Gastroesophageal sphincter (tissue), 4 donors: Measurements from ENCODE around the gene LAMB1. TPM values are rescaled to one million over a fixed set of nuclear protein-coding genes. Genes with fewer than 3 reads are reported as not detected.
"Not testable (repeated sequence)": the region's sequence is repeated elsewhere in the genome, so short reads cannot be mapped to it uniquely, and the experiment has no call there.

Experiments
- ATAC-seq: fragments of 150-250 bp; one replicate; pipeline ENCODE4 v1.9.1; 2016; ENCODE audit warnings: mild to moderate bottlenecking, moderate library complexity
- H3K27ac ChIP-seq, 4 donors: fragments of 200-600 bp; sonication (generic) in 3 of 4; 1 replicate in 3 of 4; 2 replicates in 1 of 4; pipeline ENCODE4 v1.5.1; 2016 to 2019
- H3K27me3 ChIP-seq: fragments of 200-600 bp; sonication (generic); one replicate; pipeline ENCODE4 v1.5.1; 2019
- H3K36me3 ChIP-seq, 2 donors: fragments of 200-600 bp; sonication (generic); one replicate each; pipeline ENCODE4 v1.5.1; 2019; ENCODE audit warnings: control low read depth in 1 of 2
- H3K4me1 ChIP-seq, 3 donors: fragments of 200-600 bp; sonication (generic); 1 replicate in 2 of 3; 2 replicates in 1 of 3; pipeline ENCODE4 v1.5.1; 2016 to 2019; ENCODE audit warnings: control low read depth in 2 of 3
- H3K4me3 ChIP-seq, 2 donors: fragments of 200-600 bp; sonication (generic); one replicate each; pipeline ENCODE4 v1.5.1; 2019; ENCODE audit warnings: mild to moderate bottlenecking in 1 of 2, moderate library complexity in 1 of 2
- H3K9me3 ChIP-seq, 3 donors: fragments of 200-600 bp; sonication (generic); one replicate each; pipeline ENCODE4 v1.5.1; 2017 to 2019; ENCODE audit warnings: control low read depth in 2 of 3
- CTCF ChIP-seq, 4 experiments: fragments of 200-600 bp in 2 of 4; fragments of 450-650 bp in 2 of 4; sonication (generic) in 1 of 4; IDR thresholded peaks; one replicate each; pipeline ENCODE4 v1.5.1; 2017 to 2019; ENCODE audit warnings: antibody characterized with exemption in 4 of 4, mild to moderate bottlenecking in 2 of 4, moderate library complexity in 2 of 4
- EP300 ChIP-seq: sonication (generic); formaldehyde crosslinking; IDR thresholded peaks from one replicate; pipeline ENCODE4 v1.6.1; 2017; ENCODE audit warnings: antibody characterized with exemption, mild to moderate bottlenecking
- POLR2A ChIP-seq, 2 donors: fragments of 450-650 bp; IDR thresholded peaks; one replicate each; pipeline ENCODE4 v1.6.1; 2017; ENCODE audit warnings: antibody characterized with exemption in 2 of 2, mild to moderate bottlenecking in 2 of 2, moderate library complexity in 1 of 2
- POLR2AphosphoS5 ChIP-seq: sonication (generic); formaldehyde crosslinking; IDR thresholded peaks from one replicate; pipeline ENCODE4 v1.6.1; 2017; ENCODE audit warnings: antibody characterized with exemption
- WGBS, 2 donors: methylation state at CpG; one replicate each; pipeline ENCODE4 v1.1.5; 2018; ENCODE audit warnings: low coverage in 1 of 2; 5-methylcytosine and 5-hydroxymethylcytosine counted together
- total RNA-seq, 4 donors: library from RNA; depleted of rRNA; stranded (reverse); fragments of >200 nt; gene quantifications; one replicate each; pipeline ENCODE4 v1.1.0, GENCODE V29; 2016

LAMB1 gene
- total RNA-seq, 4 donors from 2014 or later, result 130 to 193 (median 179) TPM

GRCh38 chr7:107961405-107961804, 41.6 kb downstream of the LAMB1 start:
- Histone ChIP-seq H3K36me3 (peaks cover 0 to 75% of the 10 kb centered on the region in 2 donors), H3K4me3 (no peak overlapping the region), H3K4me1 (peaks cover 11 to 62% (median 41%) of the 10 kb centered on the region in 3 donors), H3K27me3 (no peaks in the 10 kb centered on the region), H3K27ac (peak overlapping the region; percentile 49 to 88 (median 78)), H3K9me3 (no peaks in the 10 kb centered on the region)
- WGBS, 2 donors, result 40 to 56% methylated on average over 5 to 9 of the region's 9 CpGs
- ATAC-seq, result no peak
- TF ChIP-seq EP300 (no peak), POLR2AphosphoS5 (peak; percentile 45)

GRCh38 chr7:107960272-107960671, 42.7 kb downstream of the LAMB1 start:
- 40 to 63% methylated on average over 1 of the region's 5 CpGs for WGBS, 2 donors
- H3K36me3 ChIP-seq, result peaks cover 0 to 76% of the 10 kb centered on the region in 2 donors
- H3K9me3 ChIP-seq, result no peaks in the 10 kb centered on the region
- no peak for ATAC-seq
- H3K27me3 ChIP-seq, result no peaks in the 10 kb centered on the region
- H3K4me3 ChIP-seq, result no peak overlapping the region
- TF ChIP-seq CTCF (IDR thresholded peaks at IDR 0.05) (no peak), POLR2AphosphoS5 (no peak), EP300 (no peak), POLR2A (IDR thresholded peaks at IDR 0.05) (no peak)
- H3K4me1 ChIP-seq, result peaks cover 11 to 61% (median 41%) of the 10 kb centered on the region in 3 donors
- peak overlapping the region; percentile 49 to 88 (median 78) for H3K27ac ChIP-seq

GRCh38 chr7:107959527-107959898, 43.4 kb downstream of the LAMB1 start:
- Histone ChIP-seq H3K4me3 (no peak overlapping the region), H3K27ac (peak overlapping the region; percentile 74 to 88 (median 78)), H3K9me3 (no peaks in the 10 kb centered on the region), H3K27me3 (no peaks in the 10 kb centered on the region), H3K4me1 (peaks cover 11 to 61% (median 41%) of the 10 kb centered on the region in 3 donors), H3K36me3 (peaks cover 0 to 76% of the 10 kb centered on the region in 2 donors)
- no peak for ATAC-seq
- no peak for TF ChIP-seq POLR2A (IDR thresholded peaks at IDR 0.05)
- no peak for TF ChIP-seq POLR2AphosphoS5
- 50 to 85% methylated on average over 2 of the region's 10 CpGs for WGBS, 2 donors

DNA sequence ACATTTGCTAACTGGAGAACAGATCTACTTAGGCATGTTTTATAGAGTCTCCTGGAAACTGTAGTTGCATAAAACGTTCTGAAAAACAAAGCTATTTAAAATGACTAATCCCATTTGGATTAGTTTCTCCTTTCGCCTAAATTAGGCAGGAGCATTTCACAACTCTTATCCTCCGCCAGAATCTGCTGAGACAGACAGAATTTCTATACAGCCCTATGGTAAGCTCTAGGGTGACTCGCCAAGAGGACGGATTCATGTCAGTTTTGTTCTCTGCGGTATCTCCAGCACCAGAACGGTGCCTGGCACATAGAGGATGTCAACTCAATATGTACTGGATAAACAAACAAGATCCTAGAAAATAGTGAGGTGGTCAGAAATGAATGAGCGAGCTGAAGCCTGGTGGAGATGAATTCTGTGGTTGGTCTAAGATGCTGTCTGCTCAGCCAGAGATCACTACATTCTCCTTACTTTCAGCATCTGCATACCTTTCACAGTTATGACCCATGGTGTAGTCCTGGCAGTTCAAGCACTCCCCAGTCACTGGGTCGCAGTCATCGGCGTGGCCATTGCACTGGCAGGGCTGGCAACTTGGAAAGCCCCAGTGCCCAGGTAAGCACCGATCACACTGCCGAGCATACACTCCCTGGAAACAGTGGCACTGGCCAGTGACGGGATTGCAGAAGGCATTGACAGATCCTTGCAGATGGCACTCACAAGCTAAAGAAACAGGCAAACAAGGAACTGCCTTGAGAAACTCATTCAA, 44.0 kb downstream of the LAMB1 start:
- peaks cover 0 to 74% of the 10 kb centered on the region in 2 donors for H3K36me3 ChIP-seq
- H3K4me3 ChIP-seq, result no peak overlapping the region
- H3K4me1 ChIP-seq, result peaks cover 11 to 61% (median 41%) of the 10 kb centered on the region in 3 donors
- H3K9me3 ChIP-seq, result no peaks in the 10 kb centered on the region
- H3K27me3 ChIP-seq, result no peaks in the 10 kb centered on the region
- 31 to 34% methylated on average over 9 to 11 of the region's 14 CpGs for WGBS, 2 donors
- TF ChIP-seq CTCF (IDR thresholded peaks at IDR 0.05), result no peak
- peak; percentile 81 for TF ChIP-seq POLR2AphosphoS5
- peak; percentile 85 for ATAC-seq
- peak overlapping the region; percentile 74 to 88 (median 78) for H3K27ac ChIP-seq

GRCh38 chr7:107957436-107957835, 45.5 kb downstream of the LAMB1 start:
- H3K4me3 ChIP-seq, result no peak overlapping the region
- peak overlapping the region; percentile 74 to 88 (median 78) for H3K27ac ChIP-seq
- peaks cover 0 to 73% of the 10 kb centered on the region in 2 donors for H3K36me3 ChIP-seq
- 40 to 67% methylated on average over 1 of the region's 2 CpGs for WGBS, 2 donors
- TF ChIP-seq POLR2AphosphoS5 (peak; percentile 29), POLR2A (IDR thresholded peaks at IDR 0.05) (no peak), EP300 (no peak)
- H3K9me3 ChIP-seq, result no peaks in the 10 kb centered on the region
- peak; percentile 69 for ATAC-seq
- H3K27me3 ChIP-seq, result no peaks in the 10 kb centered on the region
- H3K4me1 ChIP-seq, result peaks cover 11 to 70% (median 41%) of the 10 kb centered on the region in 3 donors

DNA sequence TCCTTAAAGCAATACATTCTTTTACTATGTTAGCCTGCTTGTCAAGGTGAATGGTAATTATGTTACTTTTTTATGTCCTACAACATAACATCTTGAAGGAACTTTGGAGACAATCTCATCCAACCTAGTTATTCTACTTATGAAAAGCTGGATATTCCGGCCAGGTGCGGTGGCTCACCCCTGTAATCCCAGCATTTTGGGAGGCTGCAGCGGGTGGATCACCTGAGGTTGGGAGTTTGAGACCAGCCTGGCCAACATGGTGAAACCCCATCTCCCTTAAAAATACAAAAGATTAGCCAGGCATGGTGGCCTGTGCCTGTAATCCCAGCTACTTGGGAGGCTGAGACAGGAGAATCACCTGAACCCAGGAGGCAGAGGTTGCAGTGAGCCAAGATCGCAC, 46.0 kb downstream of the LAMB1 start:
- H3K27me3 ChIP-seq, ATAC-seq, H3K9me3 ChIP-seq, H3K4me3 ChIP-seq: not testable (repeated sequence)
- 83% methylated on average over 1 of the region's 4 CpGs; no CpG with 5 or more reads in 1 of the 2 donors for WGBS, 2 donors
- peak overlapping the region; percentile 20 to 88 (median 78) for H3K27ac ChIP-seq
- H3K36me3 ChIP-seq, result peaks cover 0 to 73% of the 10 kb centered on the region in 2 donors
- peaks cover 14 to 70% (median 41%) of the 10 kb centered on the region in 3 donors for H3K4me1 ChIP-seq

- TF ChIP-seq CTCF (IDR thresholded peaks at IDR 0.05) (no peak), POLR2A (IDR thresholded peaks at IDR 0.05) (no peak), POLR2AphosphoS5 (no peak), EP300 (no peak)
- no peaks in the 10 kb centered on the region for H3K9me3 ChIP-seq
- peaks cover 0 to 76% of the 10 kb centered on the region in 2 donors for H3K36me3 ChIP-seq
- no peak for ATAC-seq
- WGBS, 2 donors, result 81% methylated on average over 2 of the region's 5 CpGs; no CpG with 5 or more reads in 1 of the 2 donors
- H3K4me3 ChIP-seq, result no peak overlapping the region
- peak overlapping the region in 3 of 4 donors; percentile 16 to 81 (median 18) for H3K27ac ChIP-seq
- H3K27me3 ChIP-seq, result no peaks in the 10 kb centered on the region
- peaks cover 18 to 67% (median 36%) of the 10 kb centered on the region in 3 donors for H3K4me1 ChIP-seq
These were observed 47.6 kb downstream of the LAMB1 start for GRCh38 chr7:107955394-107955793.
